Endothelial cell of umbilical vein (primary cell): ENCODE data around the gene GALNT13. TPM values are rescaled to one million over a fixed set of nuclear protein-coding genes. Genes with fewer than 3 reads are reported as not detected.

ENCODE experiments used
- BruUV-seq: library from RNA; stranded (reverse); fragments of 400-500 nt; replicated peaks from 2 replicates; lab custom pipeline; 2021; lab: Mats Ljungman, UMichigan
- CTCF ChIA-PET: fragments of 300-600, 350-600 bp; sonication (Branson Sonifier 250); formaldehyde crosslinking; loops from one replicate; lab custom pipeline; 2021; ENCODE audit warnings: antibody characterized with exemption, inconsistent platforms; lab: Charles Lee
- POLR2A ChIA-PET: fragments of 300-600, 350-600 bp; sonication (Branson Sonifier 250); formaldehyde crosslinking; loops from one replicate; lab custom pipeline; 2021; ENCODE audit warnings: antibody characterized with exemption, inconsistent platforms; lab: Charles Lee
- DNase-seq: peaks from one replicate; pipeline ENCODE4 v3.0.0-alpha.2; 2011; ENCODE audit warnings: low read depth, low spot score
- FAIRE-seq: peaks from 2 replicates; lab custom pipeline; 2011; peaks lifted over from hg19 to GRCh38; lab: Jason Lieb, UNC
- H2AFZ ChIP-seq: 2 replicates; pipeline ENCODE4 v1.6.0; 2012; ENCODE audit warnings: low read depth, low read length, control low read depth, inconsistent platforms
- H3K27ac ChIP-seq: 2 replicates; pipeline ENCODE4 v1.5.1; 2011; ENCODE audit warnings: low read depth, mild to moderate bottlenecking, control low read depth, low read length, moderate library complexity; ENCODE audit not compliant: insufficient read depth
- H3K27me3 ChIP-seq, 2 experiments: 2 replicates each; pipeline versions ENCODE4 v1.6.0 to v1.6.1; 2011; ENCODE audit warnings: low read length in 2 of 2, mixed read lengths in 1 of 2; ENCODE audit not compliant: control insufficient read depth in 2 of 2, insufficient read depth in 2 of 2
- H3K36me3 ChIP-seq, 2 experiments: 2 replicates in 1 of 2; 3 replicates in 1 of 2; pipeline ENCODE4 v1.5.1; 2011; ENCODE audit warnings: low read length in 2 of 2, mild to moderate bottlenecking in 1 of 2, moderate library complexity in 1 of 2; ENCODE audit not compliant: control insufficient read depth in 2 of 2, insufficient read depth in 2 of 2; ENCODE audit errors: extremely low read depth in 1 of 2
- H3K4me1 ChIP-seq: 3 replicates; pipeline ENCODE4 v1.5.1; 2011; ENCODE audit warnings: mild to moderate bottlenecking, low read length; ENCODE audit not compliant: control insufficient read depth, insufficient read depth; ENCODE audit errors: extremely low read depth
- H3K4me2 ChIP-seq: 2 replicates; pipeline ENCODE4 v1.6.1; 2011; ENCODE audit warnings: low read length, control low read depth, mixed read lengths; ENCODE audit not compliant: insufficient read depth
- H3K4me3 ChIP-seq, 3 experiments: fragments of 200-600 bp in 1 of 3; sonication (generic), shearing (Covaris generic) in 1 of 3; replicated peaks in 1 of 3; 2 replicates each; pipeline ENCODE4 v1.5.1; 2011 to 2016; ENCODE audit warnings: control low read depth in 3 of 3, low read length in 3 of 3, mild to moderate bottlenecking in 2 of 3, inconsistent platforms in 1 of 3, low read depth in 1 of 3, moderate library complexity in 1 of 3; ENCODE audit not compliant: insufficient read depth in 1 of 3
- H3K79me2 ChIP-seq: 2 replicates; pipeline ENCODE4 v1.6.0; 2012; ENCODE audit warnings: low read length, inconsistent platforms; ENCODE audit not compliant: control insufficient read depth, insufficient read depth
- H3K9ac ChIP-seq: replicated peaks from 2 replicates; pipeline ENCODE3; 2011; ENCODE audit warnings: low read length, control low read depth; ENCODE audit not compliant: insufficient read depth; ENCODE audit errors: extremely low read depth
- H3K9me1 ChIP-seq: replicated peaks from 3 replicates; pipeline ENCODE4 v1.6.0; 2011; ENCODE audit warnings: mild to moderate bottlenecking, low read length; ENCODE audit not compliant: control insufficient read depth, insufficient read depth; ENCODE audit errors: extremely low read depth
- H3K9me3 ChIP-seq: replicated peaks from 2 replicates; pipeline ENCODE4 v1.5.1; 2012; ENCODE audit warnings: low read length, inconsistent platforms; ENCODE audit not compliant: control insufficient read depth, insufficient read depth
- H4K20me1 ChIP-seq: replicated peaks from 2 replicates; pipeline ENCODE3; 2011; ENCODE audit warnings: mild to moderate bottlenecking, low read length; ENCODE audit not compliant: control insufficient read depth, insufficient read depth; ENCODE audit errors: extremely low read depth
- EZH2 ChIP-seq: IDR thresholded peaks from 2 replicates; pipeline ENCODE4 v1.6.1; 2012; ENCODE audit warnings: borderline replicate concordance, low read depth, mild to moderate bottlenecking, moderate library complexity, low read length, inconsistent platforms; ENCODE audit not compliant: severe bottlenecking
- FOS ChIP-seq: IDR thresholded peaks from 2 replicates; pipeline ENCODE4 v1.6.1; 2011; ENCODE audit warnings: mild to moderate bottlenecking, low read length, moderate library complexity, borderline replicate concordance; ENCODE audit not compliant: insufficient read depth
- GATA2 ChIP-seq: IDR thresholded peaks from 2 replicates; pipeline ENCODE4 v1.7.0; 2011; ENCODE audit warnings: low read depth, mild to moderate bottlenecking, moderate library complexity, mixed read lengths, low read length; ENCODE audit not compliant: insufficient read length, insufficient read depth
- JUN ChIP-seq: IDR thresholded peaks from 2 replicates; pipeline ENCODE4 v1.6.1; 2011; ENCODE audit warnings: borderline replicate concordance, low read depth; ENCODE audit not compliant: insufficient read length, insufficient read depth
- MYC ChIP-seq: IDR thresholded peaks from one replicate; pipeline ENCODE4 v1.6.1; 2011; ENCODE audit warnings: mild to moderate bottlenecking, low read depth, low read length
- POLR2A ChIP-seq: IDR thresholded peaks from 2 replicates; pipeline ENCODE4 v1.6.1; 2012; ENCODE audit warnings: low read depth, mild to moderate bottlenecking, control low read depth, low read length
- POLR2AphosphoS5 ChIP-seq: IDR thresholded peaks from 2 replicates; pipeline ENCODE4 v1.6.1; 2012; ENCODE audit warnings: low read depth, mild to moderate bottlenecking, control low read depth, low read length, moderate library complexity; ENCODE audit not compliant: insufficient read depth
- dilution Hi-C: fragments of 300-500 bp; cut with MboI; formaldehyde crosslinking; loops from one replicate; pipeline ENCODE4 v1.15.0; 2019; ENCODE audit warnings: low sequenced_read_pairs; ENCODE audit not compliant: extremely low pct_ligation_motif_present
- intact Hi-C: fragments of 100-400 bp; cut with micrococcal nuclease; formaldehyde crosslinking; loops from one replicate; pipeline ENCODE4 v1.10.0; 2022
- polyA plus RNA-seq, 4 experiments: library from polyadenylated mRNA; depleted of rRNA in 3 of 4; stranded (reverse) in 3 of 4; unstranded in 1 of 4; fragments of >200 nt; gene quantifications; 2 replicates each; pipeline versions ENCODE4 v1.2.1 to v1.2.3, GENCODE V29; 2011 to 2012; ENCODE audit warnings: missing spikeins in 1 of 4
- total RNA-seq: library from RNA; stranded (reverse); gene quantifications from 2 replicates; pipeline ENCODE4 v1.2.3, GENCODE V29; 2021
- TF ChIP-seq, protein P1 (sequence below), 2 donors: IDR thresholded peaks; 1 replicate in 1 of 2; 2 replicates in 1 of 2; pipeline ENCODE4 v1.5.1; 2011; ENCODE audit warnings: low read length in 2 of 2, mild to moderate bottlenecking in 2 of 2, moderate library complexity in 2 of 2, control low read depth in 1 of 2, inconsistent platforms in 1 of 2, low read depth in 1 of 2; ENCODE audit not compliant: insufficient read depth in 1 of 2; ENCODE audit errors: extremely low read depth in 1 of 2
- TF ChIP-seq, protein P2 (sequence below): IDR thresholded peaks from 2 replicates; pipeline ENCODE4 v1.6.1; 2011; ENCODE audit not compliant: insufficient read depth, insufficient read length

Gene GALNT13
- total and polyA plus RNA-seq, 2 donors (not counting 3 experiments of a cell fraction or from before 2014, with no cell fraction given), result 0.06 TPM; not detected in 1

DNA sequence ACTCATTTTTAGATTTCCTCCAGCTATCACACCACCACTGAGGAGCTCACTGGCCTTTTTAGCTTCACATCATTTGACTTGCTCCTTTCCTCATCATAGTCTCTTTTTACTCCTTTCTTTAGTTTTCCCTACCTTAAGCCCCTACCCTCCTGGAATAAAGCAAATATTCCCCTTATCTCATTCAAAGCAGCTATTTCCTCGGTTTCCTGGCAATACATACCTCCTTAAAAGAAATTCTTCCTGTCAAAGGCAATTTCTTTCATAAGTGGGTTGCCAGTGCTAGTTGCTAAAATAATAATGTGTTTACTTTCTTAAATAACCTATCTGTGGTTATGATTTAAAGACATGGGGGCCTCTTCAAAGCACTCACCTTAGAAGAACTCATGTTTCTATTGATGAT lies 359.3 kb downstream of the GALNT13 start:
- intact Hi-C loops, result no loop called here

More for the DNA sequence above, 359.3 kb downstream of the GALNT13 start:
- BruUV-seq, result no TSS peak
- Histone ChIP-seq H3K4me3 (no peak overlapping the region), H3K9me1 (no peaks in the 10 kb centered on the region), H3K27me3 (no peaks in the 10 kb centered on the region), H3K9ac (no peak overlapping the region), H3K36me3 (no peaks in the 10 kb centered on the region), H3K79me2 (no peaks in the 10 kb centered on the region), H3K4me1 (peaks cover 26% of the 10 kb centered on the region), H3K9me3 (no peaks in the 10 kb centered on the region), H2AFZ (no peak overlapping the region), H4K20me1 (no peaks in the 10 kb centered on the region), H3K4me2 (peak overlapping the region; percentile 55), H3K27ac (peak overlapping the region; percentile 37)
- DNase-seq (peak; percentile 71), FAIRE-seq (peak; percentile 52)
- ChIA-PET POLR2A (no interaction called here), CTCF (no interaction called here)
- dilution Hi-C loops, result no loop called here
- TF ChIP-seq EZH2 (no peak), POLR2A (peak; percentile 30), MYC (no peak), JUN (no peak), GATA2 (peak; percentile 28), POLR2AphosphoS5 (no peak), FOS (no peak)
- TF ChIP-seq, protein P1, sequence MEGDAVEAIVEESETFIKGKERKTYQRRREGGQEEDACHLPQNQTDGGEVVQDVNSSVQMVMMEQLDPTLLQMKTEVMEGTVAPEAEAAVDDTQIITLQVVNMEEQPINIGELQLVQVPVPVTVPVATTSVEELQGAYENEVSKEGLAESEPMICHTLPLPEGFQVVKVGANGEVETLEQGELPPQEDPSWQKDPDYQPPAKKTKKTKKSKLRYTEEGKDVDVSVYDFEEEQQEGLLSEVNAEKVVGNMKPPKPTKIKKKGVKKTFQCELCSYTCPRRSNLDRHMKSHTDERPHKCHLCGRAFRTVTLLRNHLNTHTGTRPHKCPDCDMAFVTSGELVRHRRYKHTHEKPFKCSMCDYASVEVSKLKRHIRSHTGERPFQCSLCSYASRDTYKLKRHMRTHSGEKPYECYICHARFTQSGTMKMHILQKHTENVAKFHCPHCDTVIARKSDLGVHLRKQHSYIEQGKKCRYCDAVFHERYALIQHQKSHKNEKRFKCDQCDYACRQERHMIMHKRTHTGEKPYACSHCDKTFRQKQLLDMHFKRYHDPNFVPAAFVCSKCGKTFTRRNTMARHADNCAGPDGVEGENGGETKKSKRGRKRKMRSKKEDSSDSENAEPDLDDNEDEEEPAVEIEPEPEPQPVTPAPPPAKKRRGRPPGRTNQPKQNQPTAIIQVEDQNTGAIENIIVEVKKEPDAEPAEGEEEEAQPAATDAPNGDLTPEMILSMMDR (IDR thresholded peaks at IDR 0.05; ENCODE audit: extremely low read depth in 1 of 2, insufficient read depth in 1 of 2, low read depth in 1 of 2, low read length in 2 of 2), result no peak
- TF ChIP-seq, protein P2, sequence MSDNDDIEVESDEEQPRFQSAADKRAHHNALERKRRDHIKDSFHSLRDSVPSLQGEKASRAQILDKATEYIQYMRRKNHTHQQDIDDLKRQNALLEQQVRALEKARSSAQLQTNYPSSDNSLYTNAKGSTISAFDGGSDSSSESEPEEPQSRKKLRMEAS, result no peak
